NCI-H2029 treated with DMSO at 0.1 percent for 48 hours (cell line): Measurements from ENCODE around the gene CDADC1.
A peak's percentile ranks its signal among the peaks of the same experiment; 100 is the strongest.

ENCODE experiments used
- DNase-seq: peaks from one replicate; lab custom pipeline; 2025; lab: John Stamatoyannopoulos, UW

The CDADC1 gene

DNA sequence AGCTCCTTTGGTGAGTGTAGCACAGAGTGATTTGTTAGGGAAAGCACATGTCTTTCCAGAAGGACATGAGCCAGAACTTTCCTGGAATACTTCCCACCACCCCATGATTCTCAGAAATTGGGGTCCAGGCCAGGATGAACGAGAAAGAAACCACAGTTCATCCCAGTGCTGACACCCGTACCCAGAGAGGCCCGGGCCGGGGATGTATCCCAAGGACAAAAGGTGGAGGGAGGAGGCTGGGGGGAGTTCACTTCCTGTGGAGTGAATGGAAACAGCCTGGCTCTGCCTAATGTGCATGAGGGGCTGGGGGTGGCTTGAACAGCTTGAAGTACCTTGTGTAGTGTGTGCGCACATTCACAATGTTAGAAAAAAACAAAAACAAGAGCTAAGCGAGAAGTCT, 47.5 kb downstream of the CDADC1 start:
- DNase-seq, result no peak

DNA sequence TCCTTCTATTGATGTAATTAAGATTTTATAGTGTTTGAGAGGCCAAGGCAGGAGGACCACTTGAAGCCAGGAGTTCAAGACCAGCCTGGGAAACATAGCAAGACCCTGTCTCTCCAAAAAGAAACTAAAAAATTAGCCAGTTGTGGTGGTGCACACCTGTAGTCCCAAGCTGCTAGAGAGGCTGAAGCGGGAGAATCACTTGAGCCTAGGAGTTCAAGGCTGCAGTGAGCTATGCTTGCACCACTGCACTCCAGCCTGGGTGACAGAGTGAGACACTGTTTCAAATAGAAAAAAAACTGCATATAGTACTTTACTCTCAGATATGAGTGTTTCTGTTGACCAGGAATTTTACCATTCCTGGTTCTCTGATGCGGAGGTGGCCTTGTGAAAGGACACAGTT, 48.9 kb downstream of the CDADC1 start:
- DNase-seq, result no peak

DNA sequence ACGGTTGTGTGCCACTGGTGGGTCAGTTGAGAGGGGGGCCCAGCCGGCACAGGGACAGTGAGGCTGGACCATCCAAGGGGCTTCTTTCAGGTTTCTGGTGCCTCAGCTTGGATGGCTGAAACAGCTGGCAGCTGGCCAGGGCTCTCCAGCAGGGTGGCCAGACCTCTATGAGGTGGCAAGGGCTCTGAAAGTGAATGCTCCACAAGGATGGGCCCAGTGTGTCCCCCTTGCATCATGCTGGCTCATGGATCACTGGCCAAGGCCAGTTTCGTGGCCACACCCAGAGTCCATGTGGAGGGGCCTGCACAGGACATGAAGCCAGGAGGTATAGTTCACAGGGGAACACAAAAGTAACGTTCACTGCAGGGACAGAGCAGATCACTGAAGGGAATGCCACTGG, 49.6 kb downstream of the CDADC1 start:
- no peak for DNase-seq

DNA sequence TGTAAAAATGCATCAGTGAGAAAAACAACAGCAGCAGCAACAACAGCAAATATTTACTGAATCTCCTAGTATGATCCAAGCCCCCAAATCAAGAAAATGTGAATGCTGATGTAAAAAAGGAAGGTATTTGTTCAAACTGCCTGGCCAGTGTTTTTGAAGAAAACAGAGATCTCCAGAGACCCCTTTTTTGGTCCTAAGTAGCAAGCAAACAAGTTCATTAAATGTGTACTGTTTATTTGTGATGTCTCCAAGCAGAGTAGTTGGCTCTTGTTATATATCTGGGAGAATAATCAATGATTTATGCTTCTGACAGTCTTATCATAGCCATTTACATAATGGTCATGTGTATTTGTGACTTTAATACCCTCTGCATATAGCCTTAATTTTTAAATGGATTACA, 50.7 kb downstream of the CDADC1 start:
- DNase-seq, result no peak

DNA sequence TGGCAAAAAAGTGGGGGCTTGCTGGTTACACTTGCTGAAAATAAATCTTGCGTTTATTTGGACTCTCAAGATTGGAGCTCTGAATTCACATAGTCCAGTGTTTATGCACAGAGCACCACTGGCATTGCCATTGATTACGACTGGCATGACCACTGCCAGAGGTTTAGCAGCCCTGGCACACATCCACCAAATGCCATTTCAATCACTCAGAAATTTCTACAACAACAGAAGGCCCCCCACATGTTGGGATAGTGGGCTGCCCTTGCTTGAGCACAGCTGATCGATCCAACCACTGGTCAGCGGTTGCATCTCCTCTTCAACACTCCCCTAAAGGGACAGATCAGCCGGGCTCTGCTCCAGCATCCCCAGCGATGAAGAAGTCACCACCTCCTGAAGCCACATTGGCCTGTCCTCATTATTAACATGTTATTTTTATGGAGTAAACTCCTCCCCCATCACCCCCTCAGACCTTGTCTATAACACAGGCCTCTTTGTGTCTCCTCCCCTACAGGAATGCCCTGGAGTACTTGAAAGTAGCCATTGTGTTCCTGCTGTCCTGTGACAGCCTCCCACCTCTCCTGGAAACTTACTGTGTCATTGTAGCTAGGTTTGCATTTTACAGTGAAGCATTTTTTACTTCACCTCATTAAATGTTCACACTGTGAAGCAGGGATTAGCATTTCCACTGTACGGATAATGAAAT, 51.3 kb downstream of the CDADC1 start:
- DNase-seq, result no peak

DNA sequence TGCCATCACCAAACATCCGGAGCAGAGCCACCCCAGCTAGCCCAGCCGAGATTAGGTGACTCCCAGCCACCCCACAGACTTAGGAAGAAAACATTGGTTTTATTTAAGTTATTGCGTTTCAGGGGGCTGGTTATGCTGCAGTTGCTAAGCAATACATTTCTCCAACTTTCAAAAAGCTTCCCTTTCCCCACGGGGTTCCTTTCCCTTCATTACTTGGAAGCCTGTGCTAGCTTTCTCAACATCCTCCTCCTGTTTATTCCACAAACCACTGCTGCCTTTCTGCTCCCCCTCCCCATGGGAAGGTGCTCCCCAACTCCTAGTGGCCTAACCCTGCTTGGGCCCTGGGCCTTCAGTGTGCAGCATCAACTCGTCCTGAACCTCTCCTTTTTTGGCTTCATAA, 52.6 kb downstream of the CDADC1 start:
- DNase-seq, result no peak

DNA sequence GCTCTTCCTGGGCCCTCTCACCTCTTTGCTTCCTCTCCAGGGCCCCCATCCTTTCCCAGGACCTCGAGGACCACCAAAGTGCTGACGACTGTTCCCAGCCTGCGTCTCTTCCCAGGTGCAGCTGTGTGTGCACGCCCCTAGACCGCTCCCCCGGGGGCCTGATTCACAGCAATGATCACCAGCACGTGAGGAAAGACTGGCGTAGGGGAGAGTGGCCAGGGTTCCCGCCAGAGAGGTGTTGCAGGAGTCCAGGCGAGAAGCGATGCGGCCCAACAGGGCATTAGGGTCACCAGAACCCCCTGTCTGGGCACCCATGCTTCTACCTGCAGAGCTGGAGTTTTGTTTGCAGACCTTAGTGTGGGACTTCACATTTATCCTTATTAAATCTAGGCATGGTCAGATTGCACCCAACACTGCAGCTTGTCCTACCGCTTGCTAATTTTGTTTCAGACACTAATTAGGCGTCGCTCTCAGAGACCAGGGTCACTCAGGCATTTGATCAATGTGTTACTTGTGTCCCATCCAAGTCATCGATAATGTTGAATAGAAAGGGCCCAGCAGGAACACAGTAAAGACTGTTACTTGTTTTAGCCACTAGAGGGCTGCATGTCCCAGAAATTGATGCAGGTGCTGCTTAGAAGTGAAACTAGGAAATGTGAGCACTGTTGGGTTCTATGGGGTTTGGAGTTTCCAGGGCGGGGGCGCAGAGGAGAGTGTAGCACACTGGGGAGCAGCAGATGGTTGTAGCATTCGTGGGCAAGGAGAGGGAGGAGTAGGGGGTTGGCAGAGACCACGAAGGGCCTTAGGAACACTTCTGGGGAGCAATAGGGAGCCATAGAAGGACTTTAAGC, 53.2 kb downstream of the CDADC1 start:
- DNase-seq, result peak; percentile 8

DNA sequence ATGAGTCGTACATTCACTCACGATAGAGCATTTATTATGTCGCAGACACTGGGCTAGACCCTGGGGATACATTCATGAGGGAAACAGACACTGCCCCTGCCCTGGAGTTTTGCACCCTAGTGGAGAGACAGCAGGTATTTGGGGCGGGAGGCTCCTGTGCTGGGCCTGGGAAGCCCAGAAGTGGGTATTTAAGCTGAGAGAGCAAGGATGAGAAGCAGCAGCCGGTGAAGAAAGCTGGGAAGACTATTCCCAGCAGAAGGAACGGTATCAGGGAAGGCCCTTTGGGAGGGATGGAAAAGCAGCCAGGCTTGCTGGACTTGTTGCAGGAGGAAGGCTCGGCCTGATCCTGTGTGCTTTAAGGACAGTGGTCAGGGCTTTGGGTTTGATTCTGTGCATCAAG, 54.5 kb downstream of the CDADC1 start:
- no peak for DNase-seq

DNA sequence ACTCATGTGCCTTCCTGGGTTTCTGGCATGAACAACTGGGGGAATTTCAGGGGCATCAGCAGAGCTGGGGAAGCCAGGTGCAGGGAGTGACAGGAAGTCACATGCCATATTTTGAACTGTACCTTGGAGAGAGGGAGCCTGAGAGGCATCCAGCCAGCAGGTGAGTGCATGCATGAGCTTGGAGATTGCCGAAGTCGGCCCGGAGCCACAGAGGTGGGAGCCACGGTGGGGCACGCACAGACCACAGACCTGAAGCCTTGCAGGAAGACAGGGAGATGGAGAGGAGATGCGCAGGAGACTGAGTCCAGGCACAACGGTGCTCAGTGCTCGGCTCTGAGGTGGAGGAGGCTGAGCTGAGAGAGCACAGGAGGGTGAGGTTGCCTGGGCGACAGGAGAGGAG, 55.1 kb downstream of the CDADC1 start:
- no peak for DNase-seq

DNA sequence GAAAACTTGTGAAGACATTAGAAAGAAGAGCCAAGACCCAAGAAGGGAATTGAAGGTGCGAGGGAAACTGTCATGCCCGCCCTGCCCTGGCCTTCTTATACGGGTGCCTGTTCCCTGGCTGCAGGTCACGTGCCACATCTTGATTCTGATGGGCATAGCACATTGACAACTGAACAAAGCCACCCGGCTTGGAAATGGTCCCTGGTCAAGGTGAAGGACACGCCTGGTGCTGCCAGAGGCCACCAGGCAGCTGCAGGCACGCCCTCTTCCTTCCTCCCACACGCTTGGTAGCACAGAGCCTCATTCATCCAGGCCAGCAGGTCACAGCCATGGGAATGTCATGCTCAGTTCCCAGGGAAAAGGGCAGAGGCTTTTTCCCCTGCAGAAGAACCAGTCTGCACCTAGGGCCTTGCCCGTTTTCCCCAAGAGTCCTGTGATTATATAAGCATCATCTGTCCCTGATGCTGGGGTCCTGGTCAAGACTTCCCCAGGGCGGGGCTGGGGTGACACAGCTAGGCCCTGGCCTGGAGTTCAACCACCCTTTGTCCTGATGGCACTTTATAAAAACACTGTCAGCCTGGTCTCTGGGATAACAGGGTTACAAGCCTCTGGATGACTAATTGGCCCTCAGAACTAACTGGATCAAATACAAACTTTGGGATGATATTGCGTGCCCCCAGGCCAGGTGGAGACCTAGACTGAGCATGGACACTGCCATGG, 56.0 kb downstream of the CDADC1 start:
- no peak for DNase-seq

DNA sequence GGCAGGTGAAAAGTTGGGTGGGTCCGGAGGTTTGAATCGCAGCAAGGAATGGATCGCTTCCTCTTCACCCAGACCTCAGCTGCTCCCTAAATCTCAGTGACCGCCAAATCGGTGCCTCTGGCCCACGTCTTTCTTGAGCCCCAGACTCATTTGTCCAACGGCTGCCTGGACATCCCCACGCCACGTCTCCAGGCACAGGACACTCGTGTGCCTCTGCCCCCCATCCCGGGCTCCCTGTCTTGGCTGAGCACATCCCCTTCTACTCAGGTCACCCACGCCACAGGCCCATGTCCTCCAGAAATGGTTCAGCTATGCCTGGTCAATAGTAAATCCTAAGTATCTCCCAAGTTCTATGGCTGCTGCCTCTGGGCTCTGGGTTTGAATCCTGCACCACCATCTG, 56.6 kb downstream of the CDADC1 start:
- DNase-seq, result no peak

DNA sequence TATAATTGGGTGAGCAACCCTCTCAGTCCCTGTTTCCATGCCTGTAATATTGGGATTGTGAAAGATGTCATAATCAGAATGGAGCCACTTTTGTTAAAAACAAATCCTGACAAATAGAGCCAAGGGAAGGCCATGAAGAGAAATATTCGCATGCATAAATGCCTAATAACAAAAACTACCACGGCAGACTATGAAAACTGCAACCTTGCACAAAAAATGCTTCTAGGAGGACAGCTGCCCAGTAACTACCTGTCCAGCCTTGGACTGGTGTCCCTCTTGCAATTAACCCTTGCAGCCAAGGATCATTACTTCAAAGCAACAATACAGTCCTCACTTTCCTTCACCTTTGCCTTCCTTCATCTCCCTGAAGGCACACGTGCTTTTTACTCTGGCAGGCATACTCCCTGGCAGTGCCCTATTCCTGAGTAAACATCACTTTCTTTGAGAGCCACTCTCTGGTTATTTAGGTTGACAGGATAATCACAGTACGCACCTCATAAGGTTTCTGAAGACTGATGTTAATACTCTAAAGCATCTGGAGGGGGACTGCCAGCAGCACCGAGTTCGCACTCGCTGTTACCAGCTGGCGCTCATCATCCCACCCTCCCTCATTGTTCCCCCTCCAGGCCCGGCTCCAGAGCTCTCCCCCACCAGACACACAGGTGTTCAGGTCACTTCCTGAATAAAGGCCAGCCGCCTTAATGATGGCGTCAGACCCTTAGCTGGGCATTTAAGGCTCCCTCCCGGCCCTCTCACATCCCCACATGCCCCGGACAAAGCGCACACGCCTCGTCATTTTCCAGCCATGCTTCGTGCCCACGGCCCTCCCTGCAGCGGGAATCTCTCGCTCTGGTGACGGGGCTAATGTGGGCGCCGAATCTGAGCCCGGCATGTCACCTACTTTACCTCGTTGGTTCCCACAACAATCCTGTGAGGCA, 57.3 kb downstream of the CDADC1 start:
- peak; percentile 14 for DNase-seq

DNA sequence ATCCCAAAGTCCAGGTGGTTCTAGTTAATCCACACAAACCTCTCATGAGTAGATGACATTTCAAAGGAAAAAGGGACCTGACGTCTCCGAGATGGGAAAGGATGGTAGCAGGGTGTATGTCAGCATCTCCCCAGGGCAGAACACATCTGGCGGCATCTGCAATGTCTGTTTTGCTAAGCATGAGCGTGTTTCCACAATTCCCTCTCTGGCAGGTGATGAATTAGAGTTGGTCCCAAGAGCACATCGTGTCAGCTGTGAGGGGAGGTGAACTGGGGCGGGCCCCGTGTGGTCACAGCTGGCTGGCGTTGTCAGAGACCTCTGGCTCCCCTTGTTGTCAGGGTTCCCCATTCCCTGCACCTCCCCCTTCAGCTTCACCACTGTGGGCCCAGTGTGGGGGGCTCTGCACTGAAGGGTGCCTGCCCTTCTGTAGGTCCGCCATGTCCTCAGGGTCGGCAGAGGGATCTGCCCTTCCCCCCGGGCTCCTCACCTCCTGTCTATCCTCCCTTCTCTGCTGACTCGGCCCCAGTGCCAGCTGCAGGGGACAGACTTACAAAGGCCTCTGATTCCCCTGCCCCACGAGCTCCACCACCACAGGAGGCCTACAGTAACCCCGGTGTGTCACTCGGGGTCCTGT, 58.2 kb downstream of the CDADC1 start:
- DNase-seq, result no peak

DNA sequence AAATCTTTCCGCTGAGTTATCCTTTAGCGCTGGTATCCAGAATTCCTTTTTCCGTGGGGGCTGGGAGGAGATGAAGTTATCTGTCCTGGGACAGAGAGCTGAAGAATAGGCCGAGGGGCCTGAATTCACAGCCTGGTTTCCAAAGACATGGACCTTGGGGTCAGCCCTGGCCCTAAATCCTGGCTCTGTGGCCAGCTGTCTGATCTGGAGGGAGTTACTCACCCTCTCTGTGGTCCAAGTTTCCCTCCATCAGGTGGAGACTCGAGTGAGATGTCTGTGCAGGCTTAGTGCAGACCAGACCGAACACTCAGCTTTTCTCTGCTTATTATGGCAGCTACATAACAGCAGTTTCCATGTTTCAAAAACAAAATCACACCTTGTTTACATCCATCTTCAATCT, 59.6 kb downstream of the CDADC1 start:
- no peak for DNase-seq

DNA sequence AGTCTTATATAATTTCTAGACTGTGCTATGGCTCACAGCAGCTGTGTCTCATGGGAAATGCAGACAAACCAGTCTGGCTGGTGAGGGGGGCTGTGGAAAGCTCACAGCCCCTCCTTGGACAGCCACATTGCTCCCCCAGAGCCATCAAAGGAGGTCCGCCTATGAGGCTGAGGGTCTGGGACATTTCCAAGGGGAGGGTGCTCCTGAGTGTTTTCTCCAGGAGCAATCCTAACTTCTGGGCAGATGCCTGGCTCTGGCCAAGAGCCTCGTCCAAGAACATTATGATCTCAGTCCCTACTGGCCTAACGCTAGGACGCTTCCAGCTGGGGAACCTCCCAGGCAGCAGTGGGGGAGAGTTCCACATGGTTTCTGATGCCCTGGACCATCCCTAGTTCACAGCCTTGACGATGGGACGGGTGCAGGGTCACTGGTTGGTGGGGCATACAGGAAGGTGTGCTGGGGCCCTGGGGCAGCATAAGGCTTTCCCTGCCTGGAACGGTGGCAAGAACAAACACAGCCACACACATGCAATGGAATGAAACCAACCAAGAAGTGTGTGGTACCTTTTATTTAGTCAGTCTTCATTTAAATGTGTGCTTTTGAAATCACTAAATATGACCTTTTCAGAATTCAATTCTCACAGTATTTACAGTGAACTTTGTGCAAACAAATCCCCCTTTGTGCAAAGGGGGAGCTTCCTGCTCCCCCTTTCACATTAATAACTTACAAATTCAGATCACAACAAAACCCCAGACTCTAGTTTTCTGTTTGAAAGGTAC, 60.6 kb downstream of the CDADC1 start:
- no peak for DNase-seq

DNA sequence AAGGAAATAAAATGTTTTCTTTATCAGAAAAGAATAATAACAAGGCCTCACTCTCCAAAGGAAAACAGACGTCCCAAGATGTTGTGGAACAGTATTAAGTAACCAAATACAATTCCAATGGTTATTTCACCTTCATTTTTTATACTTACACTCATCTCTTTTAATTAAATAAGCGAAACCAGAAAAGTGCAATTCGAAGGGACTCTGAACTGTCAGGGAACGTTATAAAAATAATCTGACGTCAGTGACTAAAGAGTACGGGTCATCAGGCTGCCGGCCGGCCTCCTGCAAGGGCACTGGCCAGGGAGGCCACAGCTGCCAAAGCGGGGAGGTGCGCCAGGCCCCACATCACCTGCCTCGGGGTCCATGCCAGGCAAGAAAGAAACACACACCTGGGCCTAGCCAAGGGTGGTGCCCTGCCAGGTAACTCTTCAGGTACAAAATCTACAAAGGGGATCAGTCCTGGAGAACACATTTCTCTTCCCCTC, 61.2 kb downstream of the CDADC1 start:
- DNase-seq, result no peak

DNA sequence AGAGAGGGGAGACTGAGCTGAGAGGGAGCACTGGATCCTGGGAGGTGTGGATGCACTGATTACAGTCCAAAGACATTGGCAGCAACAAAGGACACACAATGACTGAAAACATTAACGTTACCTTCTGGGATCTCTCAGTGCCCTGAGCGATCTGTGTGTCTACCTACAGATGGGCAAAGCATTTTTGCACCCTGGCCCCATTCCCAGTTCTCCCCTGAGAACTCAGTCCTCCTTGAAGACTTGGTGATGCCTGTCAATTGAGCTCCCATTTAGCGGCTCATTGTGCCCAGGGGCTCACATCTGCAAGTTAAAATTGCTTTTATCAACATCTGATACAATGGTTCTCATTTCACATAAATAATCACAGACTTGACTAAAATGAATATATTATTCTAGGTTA, 62.5 kb downstream of the CDADC1 start:
- no peak for DNase-seq

DNA sequence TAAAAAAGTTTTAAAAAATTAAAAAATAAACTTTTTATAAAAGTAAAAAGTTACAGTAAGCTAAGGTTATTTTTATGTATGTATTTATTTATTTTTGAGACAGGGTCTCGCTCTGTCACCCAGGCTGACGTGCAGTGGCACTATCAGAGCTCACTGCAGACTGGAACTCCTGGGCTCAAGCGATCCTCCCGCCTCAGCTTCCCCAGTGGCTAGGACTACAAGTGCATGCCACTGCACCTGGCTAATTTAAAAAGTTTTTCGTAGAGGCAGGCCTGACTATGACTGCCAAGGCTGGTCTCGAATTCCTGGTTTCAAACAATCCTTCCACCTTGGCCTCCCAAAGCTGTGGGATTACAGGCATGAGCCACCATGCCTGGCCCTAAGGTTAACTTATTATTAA, 64.1 kb downstream of the CDADC1 start:
- no peak for DNase-seq

DNA sequence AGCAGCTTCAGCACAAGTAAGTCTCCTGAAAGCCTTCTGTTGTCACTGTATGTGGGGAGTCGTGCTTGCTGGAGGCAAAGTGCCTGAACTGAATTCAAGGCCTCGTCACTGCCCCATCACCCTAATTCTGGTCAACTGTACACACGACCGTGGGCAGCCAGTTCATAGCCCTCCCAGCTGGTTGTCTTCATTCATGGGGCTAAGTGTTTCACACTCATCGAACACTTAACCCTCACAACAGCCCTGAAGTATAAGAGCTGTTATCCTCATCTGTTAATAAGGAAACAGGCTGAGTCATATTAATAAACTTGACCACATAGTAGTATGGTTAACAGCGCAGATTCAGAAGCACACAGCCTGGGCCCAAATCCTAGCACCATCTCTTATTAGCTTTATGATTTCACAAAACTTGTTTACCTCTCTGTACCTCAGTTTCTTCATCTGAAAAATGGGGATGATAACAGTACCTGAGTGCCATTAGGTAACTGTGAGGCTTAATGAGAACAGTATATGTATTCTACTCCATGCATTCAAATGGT, 66.7 kb downstream of the CDADC1 start:
- no peak for DNase-seq

DNA sequence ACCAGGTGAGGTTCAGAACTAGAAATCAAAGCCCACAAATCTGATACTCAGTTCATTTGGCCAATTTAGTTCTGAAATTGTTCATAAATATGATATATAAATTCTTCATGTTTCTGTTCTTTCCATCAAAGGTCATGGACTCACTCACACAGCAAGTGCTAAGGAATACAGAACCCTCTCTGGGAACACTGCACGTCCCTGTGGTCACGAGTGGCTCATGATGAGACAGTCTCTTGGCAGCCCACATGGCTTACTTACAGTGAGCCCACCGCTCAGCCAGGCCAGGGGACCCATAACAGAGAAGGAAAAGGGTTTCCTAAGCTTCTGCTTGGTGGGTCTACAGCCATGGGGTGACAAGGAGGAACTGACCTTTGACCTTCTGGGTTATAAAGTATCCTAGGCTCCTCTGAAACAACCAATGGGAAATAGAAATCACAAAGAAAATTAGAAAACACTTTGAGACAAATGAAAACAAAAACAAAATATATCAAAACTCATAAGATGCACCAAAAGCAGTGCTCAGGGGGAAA, 67.4 kb downstream of the CDADC1 start:
- no peak for DNase-seq
